ENCODE results near the gene DHDDS. TPM values are rescaled to one million over a fixed set of nuclear protein-coding genes. Genes with fewer than 3 reads are reported as not detected.

The DHDDS gene
- polyA plus RNA-seq, 4 donors: 21.2 to 32.9 (median 30.8) TPM

- FAIRE-seq: no peak
- 29 to 32% (median 29%) methylated on average over 3 of the region's 3 CpGs for WGBS, 3 donors
- Histone ChIP-seq H3K4me1 (ENCODE audit: control insufficient read depth in 3 of 3, insufficient read depth in 2 of 3, low read depth in 1 of 3, low read length in 2 of 3) (peaks cover 0 to 14% (median 7%) of the 10 kb centered on the region in 3 donors), H3K27ac (ENCODE audit: low read depth in 1 of 3, low read length in 2 of 3) (peak overlapping the region; percentile 74 to 90 (median 89)), H3K27me3 (ENCODE audit: control insufficient read depth in 3 of 3, insufficient read depth in 3 of 3, low read length in 3 of 3) (peaks cover 0 to 2% (median 0%) of the 10 kb centered on the region in 3 donors), H3K4me3 (ENCODE audit: low read depth in 1 of 3, low read length in 3 of 3) (peak overlapping the region; percentile 55 to 71 (median 61)), H3K9me3 (ENCODE audit: control insufficient read depth in 2 of 2, insufficient read depth in 1 of 2, low read depth in 1 of 2, low read length in 1 of 2) (no peaks in the 10 kb centered on the region), H3K36me3 (ENCODE audit: control insufficient read depth in 3 of 3, insufficient read depth in 2 of 3, low read depth in 1 of 3, low read length in 3 of 3) (peaks cover 0 to 22% (median 2%) of the 10 kb centered on the region in 3 donors)
- peak in 1 of 2 donors; percentile 45 for DNase-seq
Measured at GRCh38 chr1:26432793-26433192, 672 bp downstream of the DHDDS start.

- H3K36me3 ChIP-seq (ENCODE audit: control insufficient read depth in 3 of 3, insufficient read depth in 2 of 3, low read depth in 1 of 3, low read length in 3 of 3): peaks cover 7 to 35% (median 7%) of the 10 kb centered on the region in 3 donors
- peaks cover 0 to 2% (median 0%) of the 10 kb centered on the region in 3 donors for H3K27me3 ChIP-seq (ENCODE audit: control insufficient read depth in 3 of 3, insufficient read depth in 3 of 3, low read length in 3 of 3)
- FAIRE-seq: no peak
- H3K4me3 ChIP-seq (ENCODE audit: low read depth in 1 of 3, low read length in 3 of 3): no peak overlapping the region
- H3K9me3 ChIP-seq (ENCODE audit: control insufficient read depth in 2 of 2, insufficient read depth in 1 of 2, low read depth in 1 of 2, low read length in 1 of 2): no peaks in the 10 kb centered on the region
- H3K27ac ChIP-seq (ENCODE audit: low read depth in 1 of 3, low read length in 2 of 3): no peak overlapping the region
- peaks cover 0 to 14% (median 7%) of the 10 kb centered on the region in 3 donors for H3K4me1 ChIP-seq (ENCODE audit: control insufficient read depth in 3 of 3, insufficient read depth in 2 of 3, low read depth in 1 of 3, low read length in 2 of 3)
- DNase-seq: peak in 1 of 2 donors; percentile 8
Measured at GRCh38 chr1:26434161-26434752, 2.1 kb downstream of the DHDDS start.

GRCh38 chr1:26438041-26438440 lies 5.9 kb downstream of the DHDDS start:
- Histone ChIP-seq H3K27ac (ENCODE audit: low read depth in 1 of 3, low read length in 2 of 3) (no peak overlapping the region), H3K9me3 (ENCODE audit: control insufficient read depth in 2 of 2, insufficient read depth in 1 of 2, low read depth in 1 of 2, low read length in 1 of 2) (no peaks in the 10 kb centered on the region), H3K36me3 (ENCODE audit: control insufficient read depth in 3 of 3, insufficient read depth in 2 of 3, low read depth in 1 of 3, low read length in 3 of 3) (peaks cover 16 to 62% (median 18%) of the 10 kb centered on the region in 3 donors), H3K27me3 (ENCODE audit: control insufficient read depth in 3 of 3, insufficient read depth in 3 of 3, low read length in 3 of 3) (no peaks in the 10 kb centered on the region), H3K4me3 (ENCODE audit: low read depth in 1 of 3, low read length in 3 of 3) (no peak overlapping the region), H3K4me1 (ENCODE audit: control insufficient read depth in 3 of 3, insufficient read depth in 2 of 3, low read depth in 1 of 3, low read length in 2 of 3) (peaks cover 0 to 4% (median 4%) of the 10 kb centered on the region in 3 donors)
- WGBS, 3 donors: 97 to 100% (median 98%) methylated on average over 6 of the region's 6 CpGs
- FAIRE-seq: no peak
- DNase-seq: no peak

- DNase-seq (no peak), FAIRE-seq (no peak)
- Histone ChIP-seq H3K4me3 (ENCODE audit: low read depth in 1 of 3, low read length in 3 of 3) (no peak overlapping the region), H3K27me3 (ENCODE audit: control insufficient read depth in 3 of 3, insufficient read depth in 3 of 3, low read length in 3 of 3) (no peaks in the 10 kb centered on the region), H3K9me3 (ENCODE audit: control insufficient read depth in 2 of 2, insufficient read depth in 1 of 2, low read depth in 1 of 2, low read length in 1 of 2) (no peaks in the 10 kb centered on the region), H3K4me1 (ENCODE audit: control insufficient read depth in 3 of 3, insufficient read depth in 2 of 3, low read depth in 1 of 3, low read length in 2 of 3) (no peaks in the 10 kb centered on the region), H3K36me3 (ENCODE audit: control insufficient read depth in 3 of 3, insufficient read depth in 2 of 3, low read depth in 1 of 3, low read length in 3 of 3) (peaks cover 21 to 66% (median 26%) of the 10 kb centered on the region in 3 donors), H3K27ac (ENCODE audit: low read depth in 1 of 3, low read length in 2 of 3) (no peak overlapping the region)
- WGBS, 3 donors: 94 to 99% (median 97%) methylated on average over 2 of the region's 2 CpGs
Measured at GRCh38 chr1:26440259-26440658, 8.1 kb downstream of the DHDDS start.

GRCh38 chr1:26449868-26450267 lies 17.7 kb downstream of the DHDDS start:
- peaks cover 16 to 42% (median 20%) of the 10 kb centered on the region in 3 donors for H3K36me3 ChIP-seq (ENCODE audit: control insufficient read depth in 3 of 3, insufficient read depth in 2 of 3, low read depth in 1 of 3, low read length in 3 of 3)
- no peaks in the 10 kb centered on the region for H3K27me3 ChIP-seq (ENCODE audit: control insufficient read depth in 3 of 3, insufficient read depth in 3 of 3, low read length in 3 of 3)
- no peaks in the 10 kb centered on the region for H3K9me3 ChIP-seq (ENCODE audit: control insufficient read depth in 2 of 2, insufficient read depth in 1 of 2, low read depth in 1 of 2, low read length in 1 of 2)
- no peaks in the 10 kb centered on the region for H3K4me1 ChIP-seq (ENCODE audit: control insufficient read depth in 3 of 3, insufficient read depth in 2 of 3, low read depth in 1 of 3, low read length in 2 of 3)
- FAIRE-seq (no peak), DNase-seq (no peak)
- 88 to 99% (median 92%) methylated on average over 3 of the region's 3 CpGs for WGBS, 3 donors
- no peak overlapping the region for H3K27ac ChIP-seq (ENCODE audit: low read depth in 1 of 3, low read length in 2 of 3)
- H3K4me3 ChIP-seq (ENCODE audit: low read depth in 1 of 3, low read length in 3 of 3): no peak overlapping the region

- Histone ChIP-seq H3K4me3 (ENCODE audit: low read depth in 1 of 3, low read length in 3 of 3) (no peak overlapping the region), H3K36me3 (ENCODE audit: control insufficient read depth in 3 of 3, insufficient read depth in 2 of 3, low read depth in 1 of 3, low read length in 3 of 3) (peaks cover 17 to 40% (median 23%) of the 10 kb centered on the region in 3 donors), H3K9me3 (ENCODE audit: control insufficient read depth in 2 of 2, insufficient read depth in 1 of 2, low read depth in 1 of 2, low read length in 1 of 2) (no peaks in the 10 kb centered on the region), H3K27me3 (ENCODE audit: control insufficient read depth in 3 of 3, insufficient read depth in 3 of 3, low read length in 3 of 3) (no peaks in the 10 kb centered on the region), H3K27ac (ENCODE audit: low read depth in 1 of 3, low read length in 2 of 3) (no peak overlapping the region), H3K4me1 (ENCODE audit: control insufficient read depth in 3 of 3, insufficient read depth in 2 of 3, low read depth in 1 of 3, low read length in 2 of 3) (no peaks in the 10 kb centered on the region)
- 91 to 95% (median 92%) methylated on average over 3 of the region's 3 CpGs for WGBS, 3 donors
- DNase-seq (no peak), FAIRE-seq (no peak)
Measured at GRCh38 chr1:26450908-26451307, 18.8 kb downstream of the DHDDS start.

GRCh38 chr1:26452459-26453183 lies 20.5 kb downstream of the DHDDS start:
- Histone ChIP-seq H3K4me3 (ENCODE audit: low read depth in 1 of 3, low read length in 3 of 3) (no peak overlapping the region), H3K27ac (ENCODE audit: low read depth in 1 of 3, low read length in 2 of 3) (no peak overlapping the region), H3K27me3 (ENCODE audit: control insufficient read depth in 3 of 3, insufficient read depth in 3 of 3, low read length in 3 of 3) (no peaks in the 10 kb centered on the region), H3K9me3 (ENCODE audit: control insufficient read depth in 2 of 2, insufficient read depth in 1 of 2, low read depth in 1 of 2, low read length in 1 of 2) (no peaks in the 10 kb centered on the region), H3K36me3 (ENCODE audit: control insufficient read depth in 3 of 3, insufficient read depth in 2 of 3, low read depth in 1 of 3, low read length in 3 of 3) (peaks cover 12 to 35% (median 19%) of the 10 kb centered on the region in 3 donors), H3K4me1 (ENCODE audit: control insufficient read depth in 3 of 3, insufficient read depth in 2 of 3, low read depth in 1 of 3, low read length in 2 of 3) (no peaks in the 10 kb centered on the region)
- no peak for DNase-seq
- no peak for FAIRE-seq
- WGBS, 3 donors: 92 to 93% (median 93%) methylated on average over 5 of the region's 5 CpGs

- H3K27ac ChIP-seq (ENCODE audit: low read depth in 1 of 3, low read length in 2 of 3): no peak overlapping the region
- H3K9me3 ChIP-seq (ENCODE audit: control insufficient read depth in 2 of 2, insufficient read depth in 1 of 2, low read depth in 1 of 2, low read length in 1 of 2): no peaks in the 10 kb centered on the region
- H3K36me3 ChIP-seq (ENCODE audit: control insufficient read depth in 3 of 3, insufficient read depth in 2 of 3, low read depth in 1 of 3, low read length in 3 of 3): peaks cover 6 to 37% (median 24%) of the 10 kb centered on the region in 3 donors
- H3K4me3 ChIP-seq (ENCODE audit: low read depth in 1 of 3, low read length in 3 of 3): no peak overlapping the region
- WGBS, 3 donors: 92 to 100% (median 100%) methylated on average over 1 of the region's 1 CpG
- no peaks in the 10 kb centered on the region for H3K4me1 ChIP-seq (ENCODE audit: control insufficient read depth in 3 of 3, insufficient read depth in 2 of 3, low read depth in 1 of 3, low read length in 2 of 3)
- no peaks in the 10 kb centered on the region for H3K27me3 ChIP-seq (ENCODE audit: control insufficient read depth in 3 of 3, insufficient read depth in 3 of 3, low read length in 3 of 3)
- DNase-seq: no peak
- no peak for FAIRE-seq
Measured at GRCh38 chr1:26459148-26459547, 27.0 kb downstream of the DHDDS start.
